DOHH2 (cell line): ENCODE measurements around the gene SEC22C.

Experiments used
- EZH2phosphoT487 ChIP-seq: fragments of 200-600 bp; sonication (generic); IDR thresholded peaks from 2 replicates; pipeline ENCODE4 v1.6.1; 2017; ENCODE audit warnings: borderline replicate concordance, mild to moderate bottlenecking, antibody characterized with exemption, low read length, moderate library complexity, mixed read lengths
- TF ChIP-seq, protein P1 (sequence below): fragments of 200-600 bp; sonication (generic); IDR thresholded peaks from one replicate; pipeline ENCODE4 v1.5.1; 2014; ENCODE audit warnings: antibody characterized with exemption, mild to moderate bottlenecking, low read depth, low read length; ENCODE audit not compliant: poor library complexity, severe bottlenecking

DNA sequence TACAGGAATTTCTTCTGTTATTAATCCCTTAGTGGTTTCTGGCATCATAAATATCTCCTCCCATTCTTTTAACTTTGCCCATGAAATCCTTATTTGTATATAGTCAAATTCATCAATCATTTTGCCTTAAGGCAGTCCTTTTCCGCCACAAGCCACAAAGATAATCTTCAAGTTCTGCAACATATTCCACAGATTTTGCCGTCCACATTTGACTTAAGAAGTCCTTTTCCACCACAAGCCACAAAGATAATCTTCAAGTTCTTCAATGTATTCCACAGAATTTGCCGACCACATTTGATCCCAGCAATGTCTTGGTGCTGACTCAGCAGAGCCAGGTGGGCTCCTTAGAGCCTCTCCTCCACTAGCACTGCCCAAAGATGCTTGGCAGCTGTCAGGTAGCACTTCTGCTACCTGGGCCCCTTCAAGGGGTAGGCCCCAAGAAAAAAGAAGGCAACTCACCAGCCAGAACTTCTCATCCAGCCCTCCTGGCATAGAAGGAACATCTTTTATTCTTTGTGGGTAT lies 35.0 kb downstream of the SEC22C start:
- TF ChIP-seq, protein P1, sequence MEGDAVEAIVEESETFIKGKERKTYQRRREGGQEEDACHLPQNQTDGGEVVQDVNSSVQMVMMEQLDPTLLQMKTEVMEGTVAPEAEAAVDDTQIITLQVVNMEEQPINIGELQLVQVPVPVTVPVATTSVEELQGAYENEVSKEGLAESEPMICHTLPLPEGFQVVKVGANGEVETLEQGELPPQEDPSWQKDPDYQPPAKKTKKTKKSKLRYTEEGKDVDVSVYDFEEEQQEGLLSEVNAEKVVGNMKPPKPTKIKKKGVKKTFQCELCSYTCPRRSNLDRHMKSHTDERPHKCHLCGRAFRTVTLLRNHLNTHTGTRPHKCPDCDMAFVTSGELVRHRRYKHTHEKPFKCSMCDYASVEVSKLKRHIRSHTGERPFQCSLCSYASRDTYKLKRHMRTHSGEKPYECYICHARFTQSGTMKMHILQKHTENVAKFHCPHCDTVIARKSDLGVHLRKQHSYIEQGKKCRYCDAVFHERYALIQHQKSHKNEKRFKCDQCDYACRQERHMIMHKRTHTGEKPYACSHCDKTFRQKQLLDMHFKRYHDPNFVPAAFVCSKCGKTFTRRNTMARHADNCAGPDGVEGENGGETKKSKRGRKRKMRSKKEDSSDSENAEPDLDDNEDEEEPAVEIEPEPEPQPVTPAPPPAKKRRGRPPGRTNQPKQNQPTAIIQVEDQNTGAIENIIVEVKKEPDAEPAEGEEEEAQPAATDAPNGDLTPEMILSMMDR: no peak
- no peak for TF ChIP-seq EZH2phosphoT487
